Measurements from ENCODE around the gene COG5. TPM values are rescaled to one million over a fixed set of nuclear protein-coding genes. Genes with fewer than 3 reads are reported as not detected.

COG5 gene
- total and polyA plus RNA-seq, 2 of the 8 experiments (the other 6 are each of a cell fraction or from before 2014, with no cell fraction given), result 10.5 to 28.1 TPM

GRCh38 chr7:107390916-107391315 is 172.8 kb downstream of the COG5 start (continued):
- TF ChIP-seq POLR2AphosphoS5 (IDR thresholded peaks at IDR 0.05; ENCODE audit: low read depth, low read length) (no peak), SIRT6 (IDR thresholded peaks at IDR 0.05; ENCODE audit: low read length) (no peak), RBBP5 (IDR thresholded peaks at IDR 0.05; ENCODE audit: borderline replicate concordance, low read depth, low read length) (no peak), ATF2 (IDR thresholded peaks at IDR 0.05; ENCODE audit: low read length) (no peak), CHD1 (IDR thresholded peaks at IDR 0.05; ENCODE audit: low read depth, low read length) (no peak), BRCA1 (IDR thresholded peaks at IDR 0.05; ENCODE audit: low read depth, low read length) (no peak), EP300 (IDR thresholded peaks at IDR 0.05; ENCODE audit: borderline replicate concordance in 1 of 2, low read depth in 2 of 2, low read length in 2 of 2) (no peak), SP4 (IDR thresholded peaks at IDR 0.05; ENCODE audit: low read length) (no peak), KDM5A (IDR thresholded peaks at IDR 0.05; ENCODE audit: low read length) (no peak), RAD21 (IDR thresholded peaks at IDR 0.05 in 1 of 2, conservative IDR thresholded peaks at IDR 0.05 in 1 of 2; ENCODE audit: low read depth in 2 of 2, low read length in 2 of 2) (no peak), CREB1 (IDR thresholded peaks at IDR 0.05) (no peak)
